H9 (cell line): ENCODE data around the gene GFRA1. TPM values are rescaled to one million over a fixed set of nuclear protein-coding genes. Genes with fewer than 3 reads are reported as not detected.

Experiments used
- DNase-seq: peaks from one replicate; pipeline ENCODE4 v3.0.0-alpha.2; 2017
- H2AFZ ChIP-seq: one replicate; pipeline ENCODE4 v1.6.1; 2013; ENCODE audit warnings: mild to moderate bottlenecking, low read length, control low read depth, moderate library complexity
- H2AK5ac ChIP-seq: 2 replicates; pipeline ENCODE4 v1.6.1; 2013; ENCODE audit warnings: low read length, control low read depth, mixed read lengths; ENCODE audit not compliant: insufficient read length
- H2BK120ac ChIP-seq: one replicate; pipeline ENCODE4 v1.6.1; 2013; ENCODE audit warnings: low read depth, mild to moderate bottlenecking, low read length, control low read depth, inconsistent platforms; ENCODE audit not compliant: poor library complexity, severe bottlenecking
- H2BK12ac ChIP-seq: 2 replicates; pipeline ENCODE4 v1.6.1; 2013; ENCODE audit warnings: low read length, control low read depth, mixed read lengths, low read depth; ENCODE audit not compliant: insufficient read length
- H2BK15ac ChIP-seq: 2 replicates; pipeline ENCODE4 v1.6.1; 2013; ENCODE audit warnings: low read depth, low read length, control low read depth
- H2BK20ac ChIP-seq: one replicate; pipeline ENCODE4 v1.6.1; 2013; ENCODE audit warnings: low read depth, mild to moderate bottlenecking, low read length, control low read depth, inconsistent platforms; ENCODE audit not compliant: poor library complexity, severe bottlenecking
- H2BK5ac ChIP-seq: 2 replicates; pipeline ENCODE4 v1.6.1; 2013; ENCODE audit warnings: low read length, control low read depth, mixed read lengths; ENCODE audit not compliant: insufficient read length
- H3K14ac ChIP-seq: 2 replicates; pipeline ENCODE4 v1.6.1; 2013; ENCODE audit warnings: low read length, control low read depth; ENCODE audit not compliant: insufficient read depth
- H3K18ac ChIP-seq: 2 replicates; pipeline ENCODE4 v1.6.1; 2013; ENCODE audit warnings: low read depth, mild to moderate bottlenecking, mixed read lengths, low read length, control low read depth; ENCODE audit not compliant: insufficient read length
- H3K23ac ChIP-seq: 2 replicates; pipeline ENCODE4 v1.6.1; 2013; ENCODE audit warnings: low read length, control low read depth, mixed read lengths, low read depth; ENCODE audit not compliant: insufficient read length
- H3K23me2 ChIP-seq: 2 replicates; pipeline ENCODE4 v1.6.1; 2013; ENCODE audit warnings: low read depth, mild to moderate bottlenecking, mixed read lengths, low read length, control low read depth; ENCODE audit not compliant: insufficient read length, poor library complexity, severe bottlenecking
- H3K27ac ChIP-seq: 2 replicates; pipeline ENCODE4 v1.5.1; 2013; ENCODE audit warnings: low read length, control low read depth, mixed read lengths, low read depth; ENCODE audit not compliant: insufficient read length
- H3K27me3 ChIP-seq: 2 replicates; pipeline ENCODE4 v1.6.1; 2013; ENCODE audit warnings: low read length, control low read depth, inconsistent platforms; ENCODE audit not compliant: insufficient read depth
- H3K4ac ChIP-seq: 2 replicates; pipeline ENCODE4 v1.6.1; 2013; ENCODE audit warnings: low read depth, mild to moderate bottlenecking, control low read depth, inconsistent platforms, low read length, moderate library complexity
- H3K4me1 ChIP-seq: 2 replicates; pipeline ENCODE4 v1.6.1; 2013; ENCODE audit warnings: low read length, control low read depth, inconsistent platforms; ENCODE audit not compliant: insufficient read depth
- H3K4me2 ChIP-seq: 2 replicates; pipeline ENCODE4 v1.6.1; 2013; ENCODE audit warnings: low read length, control low read depth, mixed read lengths; ENCODE audit not compliant: insufficient read length, insufficient read depth
- H3K56ac ChIP-seq: 2 replicates; pipeline ENCODE4 v1.6.1; 2013; ENCODE audit warnings: low read depth, mild to moderate bottlenecking, mixed read lengths, low read length, control low read depth; ENCODE audit not compliant: insufficient read length
- H3K79me1 ChIP-seq: 2 replicates; pipeline ENCODE4 v1.6.1; 2013; ENCODE audit warnings: low read depth, mild to moderate bottlenecking, moderate library complexity, low read length, control low read depth, inconsistent platforms; ENCODE audit not compliant: insufficient read depth, poor library complexity, severe bottlenecking
- H3K79me2 ChIP-seq: 2 replicates; pipeline ENCODE4 v1.6.1; 2013; ENCODE audit warnings: low read length, control low read depth, inconsistent platforms; ENCODE audit not compliant: insufficient read depth
- H3K9ac ChIP-seq: 2 replicates; pipeline ENCODE4 v1.6.1; 2013; ENCODE audit warnings: low read length, control low read depth, mixed read lengths; ENCODE audit not compliant: insufficient read length; ENCODE audit errors: extremely low read depth
- H3K9me3 ChIP-seq: one replicate; pipeline ENCODE4 v1.6.1; 2013; ENCODE audit warnings: low read depth, low read length, inconsistent platforms; ENCODE audit not compliant: control insufficient read depth
- H3T11ph ChIP-seq: one replicate; pipeline ENCODE4 v1.6.1; 2013; ENCODE audit warnings: mild to moderate bottlenecking, low read length, control low read depth, inconsistent platforms
- H4K20me1 ChIP-seq: one replicate; pipeline ENCODE4 v1.6.1; 2013; ENCODE audit not compliant: control insufficient read depth, insufficient read length, insufficient read depth
- H4K5ac ChIP-seq: 2 replicates; pipeline ENCODE4 v1.6.1; 2013; ENCODE audit warnings: low read depth, mild to moderate bottlenecking, mixed read lengths, low read length, control low read depth; ENCODE audit not compliant: insufficient read length
- H4K8ac ChIP-seq: replicated peaks from 2 replicates; pipeline ENCODE4 v1.6.1; 2013; ENCODE audit warnings: low read length, control low read depth, mixed read lengths, low read depth; ENCODE audit not compliant: insufficient read length
- H4K91ac ChIP-seq: 2 replicates; pipeline ENCODE4 v1.6.1; 2013; ENCODE audit warnings: low read depth, mild to moderate bottlenecking, moderate library complexity, mixed read lengths, low read length, control low read depth; ENCODE audit not compliant: insufficient read length
- H3K27ac Mint-ChIP-seq, 3 experiments: 2 replicates in 2 of 3; 3 replicates in 1 of 3; pipeline ENCODE4 v1.8.0; 2020 to 2021; ENCODE audit warnings: mixed read lengths in 3 of 3, mild to moderate bottlenecking in 1 of 3, moderate library complexity in 1 of 3
- H3K27me3 Mint-ChIP-seq: 2 replicates; pipeline ENCODE4 v1.8.0; 2021; ENCODE audit warnings: low read depth, mild to moderate bottlenecking, moderate library complexity, mixed read lengths
- H3K36me3 Mint-ChIP-seq, 3 experiments: 2 replicates in 2 of 3; 3 replicates in 1 of 3; pipeline ENCODE4 v1.8.0; 2020 to 2021; ENCODE audit warnings: low read depth in 3 of 3, mixed read lengths in 3 of 3; ENCODE audit not compliant: insufficient read depth in 1 of 3
- H3K4me1 Mint-ChIP-seq, 2 experiments: 2 replicates each; pipeline ENCODE4 v1.8.0; 2020; ENCODE audit warnings: mixed read lengths in 2 of 2
- H3K4me3 Mint-ChIP-seq, 2 experiments: 2 replicates in 1 of 2; 3 replicates in 1 of 2; pipeline ENCODE4 v1.8.0; 2020 to 2021; ENCODE audit warnings: mild to moderate bottlenecking in 2 of 2, mixed read lengths in 2 of 2, moderate library complexity in 1 of 2
- H3K9me3 Mint-ChIP-seq, 2 experiments: 2 replicates in 1 of 2; 3 replicates in 1 of 2; pipeline ENCODE4 v1.8.0; 2020; ENCODE audit warnings: mild to moderate bottlenecking in 2 of 2, mixed read lengths in 2 of 2, moderate library complexity in 1 of 2
- WGBS: extraction: QIAGEN DNeasy Blood & Tissue Kit; methylation state at CpG from one replicate; pipeline ENCODE4 v1.1.7; 2013; ENCODE audit warnings: missing lambda C conversion rate, low lambda C conversion rate, mixed read lengths; ENCODE audit not compliant: insufficient read length; ENCODE audit errors: extremely low coverage; 5-methylcytosine and 5-hydroxymethylcytosine counted together
- total RNA-seq: library from RNA; stranded (reverse); gene quantifications from 2 replicates; pipeline ENCODE4 v1.2.1, GENCODE V29; 2021
- TF ChIP-seq, protein P1 (sequence below): fragments of 200-600 bp; sonication (generic); conservative IDR thresholded peaks from 3 replicates; pipeline ENCODE4 v1.8.0; 2021; ENCODE audit warnings: antibody characterized with exemption, mild to moderate bottlenecking

GFRA1 gene
- total RNA-seq, 1 experiment from 2014 or later: 0.24 TPM

GRCh38 chr10:116239229-116239628 lies 33.8 kb downstream of the GFRA1 start:
- TF ChIP-seq, protein P1, sequence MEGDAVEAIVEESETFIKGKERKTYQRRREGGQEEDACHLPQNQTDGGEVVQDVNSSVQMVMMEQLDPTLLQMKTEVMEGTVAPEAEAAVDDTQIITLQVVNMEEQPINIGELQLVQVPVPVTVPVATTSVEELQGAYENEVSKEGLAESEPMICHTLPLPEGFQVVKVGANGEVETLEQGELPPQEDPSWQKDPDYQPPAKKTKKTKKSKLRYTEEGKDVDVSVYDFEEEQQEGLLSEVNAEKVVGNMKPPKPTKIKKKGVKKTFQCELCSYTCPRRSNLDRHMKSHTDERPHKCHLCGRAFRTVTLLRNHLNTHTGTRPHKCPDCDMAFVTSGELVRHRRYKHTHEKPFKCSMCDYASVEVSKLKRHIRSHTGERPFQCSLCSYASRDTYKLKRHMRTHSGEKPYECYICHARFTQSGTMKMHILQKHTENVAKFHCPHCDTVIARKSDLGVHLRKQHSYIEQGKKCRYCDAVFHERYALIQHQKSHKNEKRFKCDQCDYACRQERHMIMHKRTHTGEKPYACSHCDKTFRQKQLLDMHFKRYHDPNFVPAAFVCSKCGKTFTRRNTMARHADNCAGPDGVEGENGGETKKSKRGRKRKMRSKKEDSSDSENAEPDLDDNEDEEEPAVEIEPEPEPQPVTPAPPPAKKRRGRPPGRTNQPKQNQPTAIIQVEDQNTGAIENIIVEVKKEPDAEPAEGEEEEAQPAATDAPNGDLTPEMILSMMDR: no peak
- Histone ChIP-seq H3K4me2 (no peak overlapping the region), H3K4ac (no peak overlapping the region), H3K79me1 (no peaks in the 10 kb centered on the region), H3K4me1 (no peaks in the 10 kb centered on the region), H3K18ac (no peak overlapping the region), H3K27ac (no peak overlapping the region), H3K14ac (no peak overlapping the region), H2BK20ac (no peak overlapping the region), H3K23me2 (no peaks in the 10 kb centered on the region), H4K20me1 (no peaks in the 10 kb centered on the region), H2BK120ac (no peak overlapping the region), H4K8ac (no peak overlapping the region), H2AK5ac (no peak overlapping the region), H2AFZ (no peak overlapping the region), H3K9me3 (no peaks in the 10 kb centered on the region), H3K56ac (no peak overlapping the region), H3K79me2 (no peaks in the 10 kb centered on the region), H2BK5ac (no peak overlapping the region), H4K5ac (no peak overlapping the region), H2BK15ac (no peak overlapping the region), H3K9ac (no peak overlapping the region), H4K91ac (no peak overlapping the region), H3K23ac (no peak overlapping the region), H3T11ph (no peak overlapping the region), H3K27me3 (no peaks in the 10 kb centered on the region), H2BK12ac (no peak overlapping the region)
- peaks cover 10 to 12% of the 10 kb centered on the region in 2 experiments for H3K4me1 Mint-ChIP-seq
- H3K36me3 Mint-ChIP-seq: peaks cover 0 to 2% (median 0%) of the 10 kb centered on the region in 3 experiments; a peak in 2 of 7 replicates
- H3K9me3 Mint-ChIP-seq: peaks cover 0 to 4% of the 10 kb centered on the region in 2 experiments; a peak in 1 of 5 replicates
- no peak overlapping the region for H3K4me3 Mint-ChIP-seq
- no peak overlapping the region for H3K27ac Mint-ChIP-seq
- no peaks in the 10 kb centered on the region; the same call in 1 of the 2 replicates for H3K27me3 Mint-ChIP-seq
- WGBS: no CpG with 5 or more reads among the region's 4 CpGs
- DNase-seq: no peak
